H9 (cell line): ENCODE data around the gene HHEX. TPM values are rescaled to one million over a fixed set of nuclear protein-coding genes. Genes with fewer than 3 reads are reported as not detected.

Experiments
- DNase-seq: peaks from one replicate; pipeline ENCODE4 v3.0.0-alpha.2; 2017
- H2AFZ ChIP-seq: one replicate; pipeline ENCODE4 v1.6.1; 2013; ENCODE audit warnings: mild to moderate bottlenecking, low read length, control low read depth, moderate library complexity
- H2AK5ac ChIP-seq: 2 replicates; pipeline ENCODE4 v1.6.1; 2013; ENCODE audit warnings: low read length, control low read depth, mixed read lengths; ENCODE audit not compliant: insufficient read length
- H2BK120ac ChIP-seq: one replicate; pipeline ENCODE4 v1.6.1; 2013; ENCODE audit warnings: low read depth, mild to moderate bottlenecking, low read length, control low read depth, inconsistent platforms; ENCODE audit not compliant: poor library complexity, severe bottlenecking
- H2BK12ac ChIP-seq: 2 replicates; pipeline ENCODE4 v1.6.1; 2013; ENCODE audit warnings: low read length, control low read depth, mixed read lengths, low read depth; ENCODE audit not compliant: insufficient read length
- H2BK15ac ChIP-seq: 2 replicates; pipeline ENCODE4 v1.6.1; 2013; ENCODE audit warnings: low read depth, low read length, control low read depth
- H2BK20ac ChIP-seq: one replicate; pipeline ENCODE4 v1.6.1; 2013; ENCODE audit warnings: low read depth, mild to moderate bottlenecking, low read length, control low read depth, inconsistent platforms; ENCODE audit not compliant: poor library complexity, severe bottlenecking
- H2BK5ac ChIP-seq: 2 replicates; pipeline ENCODE4 v1.6.1; 2013; ENCODE audit warnings: low read length, control low read depth, mixed read lengths; ENCODE audit not compliant: insufficient read length
- H3K14ac ChIP-seq: 2 replicates; pipeline ENCODE4 v1.6.1; 2013; ENCODE audit warnings: low read length, control low read depth; ENCODE audit not compliant: insufficient read depth
- H3K18ac ChIP-seq: 2 replicates; pipeline ENCODE4 v1.6.1; 2013; ENCODE audit warnings: low read depth, mild to moderate bottlenecking, mixed read lengths, low read length, control low read depth; ENCODE audit not compliant: insufficient read length
- H3K23ac ChIP-seq: 2 replicates; pipeline ENCODE4 v1.6.1; 2013; ENCODE audit warnings: low read length, control low read depth, mixed read lengths, low read depth; ENCODE audit not compliant: insufficient read length
- H3K23me2 ChIP-seq: 2 replicates; pipeline ENCODE4 v1.6.1; 2013; ENCODE audit warnings: low read depth, mild to moderate bottlenecking, mixed read lengths, low read length, control low read depth; ENCODE audit not compliant: insufficient read length, poor library complexity, severe bottlenecking
- H3K27ac ChIP-seq: 2 replicates; pipeline ENCODE4 v1.5.1; 2013; ENCODE audit warnings: low read length, control low read depth, mixed read lengths, low read depth; ENCODE audit not compliant: insufficient read length
- H3K27me3 ChIP-seq: 2 replicates; pipeline ENCODE4 v1.6.1; 2013; ENCODE audit warnings: low read length, control low read depth, inconsistent platforms; ENCODE audit not compliant: insufficient read depth
- H3K4ac ChIP-seq: 2 replicates; pipeline ENCODE4 v1.6.1; 2013; ENCODE audit warnings: low read depth, mild to moderate bottlenecking, control low read depth, inconsistent platforms, low read length, moderate library complexity
- H3K4me1 ChIP-seq: 2 replicates; pipeline ENCODE4 v1.6.1; 2013; ENCODE audit warnings: low read length, control low read depth, inconsistent platforms; ENCODE audit not compliant: insufficient read depth
- H3K4me2 ChIP-seq: 2 replicates; pipeline ENCODE4 v1.6.1; 2013; ENCODE audit warnings: low read length, control low read depth, mixed read lengths; ENCODE audit not compliant: insufficient read length, insufficient read depth
- H3K56ac ChIP-seq: 2 replicates; pipeline ENCODE4 v1.6.1; 2013; ENCODE audit warnings: low read depth, mild to moderate bottlenecking, mixed read lengths, low read length, control low read depth; ENCODE audit not compliant: insufficient read length
- H3K79me1 ChIP-seq: 2 replicates; pipeline ENCODE4 v1.6.1; 2013; ENCODE audit warnings: low read depth, mild to moderate bottlenecking, moderate library complexity, low read length, control low read depth, inconsistent platforms; ENCODE audit not compliant: insufficient read depth, poor library complexity, severe bottlenecking
- H3K79me2 ChIP-seq: 2 replicates; pipeline ENCODE4 v1.6.1; 2013; ENCODE audit warnings: low read length, control low read depth, inconsistent platforms; ENCODE audit not compliant: insufficient read depth
- H3K9ac ChIP-seq: 2 replicates; pipeline ENCODE4 v1.6.1; 2013; ENCODE audit warnings: low read length, control low read depth, mixed read lengths; ENCODE audit not compliant: insufficient read length; ENCODE audit errors: extremely low read depth
- H3K9me3 ChIP-seq: one replicate; pipeline ENCODE4 v1.6.1; 2013; ENCODE audit warnings: low read depth, low read length, inconsistent platforms; ENCODE audit not compliant: control insufficient read depth
- H3T11ph ChIP-seq: one replicate; pipeline ENCODE4 v1.6.1; 2013; ENCODE audit warnings: mild to moderate bottlenecking, low read length, control low read depth, inconsistent platforms
- H4K20me1 ChIP-seq: one replicate; pipeline ENCODE4 v1.6.1; 2013; ENCODE audit not compliant: control insufficient read depth, insufficient read length, insufficient read depth
- H4K5ac ChIP-seq: 2 replicates; pipeline ENCODE4 v1.6.1; 2013; ENCODE audit warnings: low read depth, mild to moderate bottlenecking, mixed read lengths, low read length, control low read depth; ENCODE audit not compliant: insufficient read length
- H4K8ac ChIP-seq: replicated peaks from 2 replicates; pipeline ENCODE4 v1.6.1; 2013; ENCODE audit warnings: low read length, control low read depth, mixed read lengths, low read depth; ENCODE audit not compliant: insufficient read length
- H4K91ac ChIP-seq: 2 replicates; pipeline ENCODE4 v1.6.1; 2013; ENCODE audit warnings: low read depth, mild to moderate bottlenecking, moderate library complexity, mixed read lengths, low read length, control low read depth; ENCODE audit not compliant: insufficient read length
- H3K27ac Mint-ChIP-seq, 3 experiments: 2 replicates in 2 of 3; 3 replicates in 1 of 3; pipeline ENCODE4 v1.8.0; 2020 to 2021; ENCODE audit warnings: mixed read lengths in 3 of 3, mild to moderate bottlenecking in 1 of 3, moderate library complexity in 1 of 3
- H3K27me3 Mint-ChIP-seq: 2 replicates; pipeline ENCODE4 v1.8.0; 2021; ENCODE audit warnings: low read depth, mild to moderate bottlenecking, moderate library complexity, mixed read lengths
- H3K36me3 Mint-ChIP-seq, 3 experiments: 2 replicates in 2 of 3; 3 replicates in 1 of 3; pipeline ENCODE4 v1.8.0; 2020 to 2021; ENCODE audit warnings: low read depth in 3 of 3, mixed read lengths in 3 of 3; ENCODE audit not compliant: insufficient read depth in 1 of 3
- H3K4me1 Mint-ChIP-seq, 2 experiments: 2 replicates each; pipeline ENCODE4 v1.8.0; 2020; ENCODE audit warnings: mixed read lengths in 2 of 2
- H3K4me3 Mint-ChIP-seq, 2 experiments: 2 replicates in 1 of 2; 3 replicates in 1 of 2; pipeline ENCODE4 v1.8.0; 2020 to 2021; ENCODE audit warnings: mild to moderate bottlenecking in 2 of 2, mixed read lengths in 2 of 2, moderate library complexity in 1 of 2
- H3K9me3 Mint-ChIP-seq, 2 experiments: 2 replicates in 1 of 2; 3 replicates in 1 of 2; pipeline ENCODE4 v1.8.0; 2020; ENCODE audit warnings: mild to moderate bottlenecking in 2 of 2, mixed read lengths in 2 of 2, moderate library complexity in 1 of 2
- total RNA-seq: library from RNA; stranded (reverse); gene quantifications from 2 replicates; pipeline ENCODE4 v1.2.1, GENCODE V29; 2021
- TF ChIP-seq, protein P1 (sequence below): fragments of 200-600 bp; sonication (generic); conservative IDR thresholded peaks from 3 replicates; pipeline ENCODE4 v1.8.0; 2021; ENCODE audit warnings: antibody characterized with exemption, mild to moderate bottlenecking

The HHEX gene
- total RNA-seq, 1 experiment from 2014 or later = 2.2 TPM

DNA sequence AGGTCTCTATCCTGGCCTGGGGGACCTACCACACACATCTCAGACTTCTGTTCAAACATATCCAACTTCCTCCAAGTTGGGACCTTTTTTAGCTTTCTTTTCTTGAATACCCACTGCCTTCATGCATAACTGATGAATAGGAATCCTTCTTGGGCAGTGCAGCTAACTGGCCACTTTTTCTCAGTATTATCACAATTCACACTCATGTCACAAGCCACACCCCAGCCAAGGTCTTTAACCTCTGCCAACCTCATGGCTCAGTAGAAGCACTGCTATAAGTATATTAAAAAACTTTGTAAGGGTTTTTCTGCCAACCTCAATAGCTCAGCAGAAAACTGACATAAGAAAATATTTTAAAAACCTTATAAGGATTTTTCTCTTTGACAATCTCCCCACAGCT is 44.5 kb downstream of the HHEX start:
- Mint-ChIP-seq H3K9me3 (no peaks in the 10 kb centered on the region), H3K36me3 (no peaks in the 10 kb centered on the region), H3K4me3 (no peak overlapping the region), H3K27ac (no peak overlapping the region), H3K27me3 (peaks cover 7% of the 10 kb centered on the region), H3K4me1 (peaks cover 0 to 7% of the 10 kb centered on the region in 2 experiments; a peak in 1 of 4 replicates)
- Histone ChIP-seq H3K23me2 (no peaks in the 10 kb centered on the region), H3K23ac (no peak overlapping the region), H4K91ac (no peak overlapping the region), H4K5ac (no peak overlapping the region), H2BK120ac (no peak overlapping the region), H3K4ac (no peak overlapping the region), H2AFZ (no peak overlapping the region), H3K4me2 (no peak overlapping the region), H3K4me1 (no peaks in the 10 kb centered on the region), H3K79me1 (no peaks in the 10 kb centered on the region), H3K56ac (no peak overlapping the region), H2AK5ac (no peak overlapping the region), H3K27ac (no peak overlapping the region), H4K20me1 (no peaks in the 10 kb centered on the region), H3K14ac (no peak overlapping the region), H3T11ph (no peak overlapping the region), H2BK15ac (no peak overlapping the region), H3K9ac (no peak overlapping the region), H2BK12ac (no peak overlapping the region), H4K8ac (no peak overlapping the region), H3K27me3 (no peaks in the 10 kb centered on the region), H2BK5ac (no peak overlapping the region), H3K9me3 (no peaks in the 10 kb centered on the region), H3K79me2 (no peaks in the 10 kb centered on the region), H3K18ac (no peak overlapping the region), H2BK20ac (no peak overlapping the region)
- TF ChIP-seq, protein P1, sequence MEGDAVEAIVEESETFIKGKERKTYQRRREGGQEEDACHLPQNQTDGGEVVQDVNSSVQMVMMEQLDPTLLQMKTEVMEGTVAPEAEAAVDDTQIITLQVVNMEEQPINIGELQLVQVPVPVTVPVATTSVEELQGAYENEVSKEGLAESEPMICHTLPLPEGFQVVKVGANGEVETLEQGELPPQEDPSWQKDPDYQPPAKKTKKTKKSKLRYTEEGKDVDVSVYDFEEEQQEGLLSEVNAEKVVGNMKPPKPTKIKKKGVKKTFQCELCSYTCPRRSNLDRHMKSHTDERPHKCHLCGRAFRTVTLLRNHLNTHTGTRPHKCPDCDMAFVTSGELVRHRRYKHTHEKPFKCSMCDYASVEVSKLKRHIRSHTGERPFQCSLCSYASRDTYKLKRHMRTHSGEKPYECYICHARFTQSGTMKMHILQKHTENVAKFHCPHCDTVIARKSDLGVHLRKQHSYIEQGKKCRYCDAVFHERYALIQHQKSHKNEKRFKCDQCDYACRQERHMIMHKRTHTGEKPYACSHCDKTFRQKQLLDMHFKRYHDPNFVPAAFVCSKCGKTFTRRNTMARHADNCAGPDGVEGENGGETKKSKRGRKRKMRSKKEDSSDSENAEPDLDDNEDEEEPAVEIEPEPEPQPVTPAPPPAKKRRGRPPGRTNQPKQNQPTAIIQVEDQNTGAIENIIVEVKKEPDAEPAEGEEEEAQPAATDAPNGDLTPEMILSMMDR = no peak
- DNase-seq = no peak
